Esophagus muscularis mucosa (tissue), 4 donors: Measurements from ENCODE around the gene TRPM7. TPM values are rescaled to one million over a fixed set of nuclear protein-coding genes. Genes with fewer than 3 reads are reported as not detected.

Source experiments
- DNase-seq: peaks from one replicate; pipeline ENCODE4 v3.0.0-alpha.2; 2017; ENCODE audit errors: extremely low spot score
- H3K27ac ChIP-seq, 4 donors: fragments of 200-600 bp; sonication (generic); replicated peaks in 1 of 4; 1 replicate in 3 of 4; 2 replicates in 1 of 4; pipeline ENCODE4 v1.5.1; 2016 to 2019; ENCODE audit warnings: mild to moderate bottlenecking in 1 of 4
- H3K27me3 ChIP-seq, 4 donors: fragments of 200-600 bp; sonication (generic); one replicate each; pipeline versions ENCODE4 v1.5.1 to v1.6.0; 2016 to 2019
- H3K36me3 ChIP-seq, 4 donors: fragments of 200-600 bp; sonication (generic); one replicate each; pipeline ENCODE4 v1.5.1; 2016 to 2019
- H3K4me1 ChIP-seq, 4 donors: fragments of 200-600 bp; sonication (generic); one replicate each; pipeline ENCODE4 v1.5.1; 2016 to 2019
- H3K4me3 ChIP-seq, 4 donors: fragments of 200-600 bp; sonication (generic); 1 replicate in 2 of 4; 2 replicates in 2 of 4; pipeline ENCODE4 v1.5.1; 2016 to 2019; ENCODE audit warnings: mild to moderate bottlenecking in 4 of 4, moderate library complexity in 1 of 4
- H3K9me3 ChIP-seq, 4 donors: fragments of 200-600 bp; sonication (generic); 1 replicate in 3 of 4; 2 replicates in 1 of 4; pipeline ENCODE4 v1.5.1; 2016 to 2019
- CTCF ChIP-seq, 3 experiments: fragments of 200-600 bp in 2 of 3; fragments of 450-650 bp in 1 of 3; sonication (generic) in 2 of 3; IDR thresholded peaks; one replicate each; pipeline ENCODE4 v1.5.1; 2017 to 2019; ENCODE audit warnings: antibody characterized with exemption in 3 of 3, mild to moderate bottlenecking in 2 of 3, moderate library complexity in 1 of 3
- EP300 ChIP-seq: sonication (generic); formaldehyde crosslinking; IDR thresholded peaks from one replicate; pipeline ENCODE4 v1.6.1; 2017; ENCODE audit warnings: antibody characterized with exemption
- POLR2A ChIP-seq: fragments of 450-650 bp; IDR thresholded peaks from one replicate; pipeline ENCODE4 v1.6.1; 2017; ENCODE audit warnings: antibody characterized with exemption, moderate library complexity, mild to moderate bottlenecking, low read depth
- POLR2AphosphoS5 ChIP-seq, 2 donors: sonication (generic); formaldehyde crosslinking; IDR thresholded peaks; one replicate each; pipeline ENCODE4 v1.6.1; 2017; ENCODE audit warnings: antibody characterized with exemption in 2 of 2
- WGBS: methylation state at CpG from one replicate; pipeline ENCODE4 v1.1.5; 2018; 5-methylcytosine and 5-hydroxymethylcytosine counted together
- intact Hi-C: fragments of 100-400 bp; cut with DNase I; formaldehyde crosslinking; loops from one replicate; pipeline ENCODE4 v1.15.1; 2023
- total RNA-seq, 4 donors: library from RNA; depleted of rRNA; stranded (reverse); fragments of >200 nt; gene quantifications; one replicate each; pipeline versions ENCODE4 v1.1.0 to v1.2.1, GENCODE V29; 2016

The TRPM7 gene
- 10 to 100 TPM; 27.9 to 39.9 (median 33.9) TPM for total RNA-seq

GRCh38 chr15:50686469-50687301 is at the start of gene TRPM7:
TSS of gene TRPM7 (minus strand) at chr15:50686797. CDS start at chr15:50686533, 264 bp downstream.
- TF ChIP-seq EP300 (no peak), CTCF (IDR thresholded peaks at IDR 0.05) (peak in 1 of 3 experiments; percentile 21), POLR2AphosphoS5 (IDR thresholded peaks at IDR 0.05) (peak; percentile 72 to 88), POLR2A (peak; percentile 41)
- Histone ChIP-seq H3K9me3 (no peaks in the 10 kb centered on the region), H3K27me3 (no peaks in the 10 kb centered on the region), H3K4me3 (peak within 1 kb of the TSS; percentile 58 to 95 (median 84)), H3K36me3 (peaks cover 0 to 21% (median 9%) of the 10 kb centered on the region in 4 donors), H3K27ac (peak within 1 kb of the TSS; percentile 86 to 97 (median 96)), H3K4me1 (peaks cover 27 to 46% (median 43%) of the 10 kb centered on the region in 4 donors)
- under 1% methylated on average over 28 of the region's 80 CpGs for WGBS
- peak; percentile 96 for DNase-seq
- intact Hi-C loops = loop anchor here (5.0 kb wide), 1 partner anchor 81 kb away; the partner anchor contains the start of gene SPPL2A

- TF ChIP-seq EP300 (no peak), POLR2A (no peak), CTCF (IDR thresholded peaks at IDR 0.05) (no peak), POLR2AphosphoS5 (IDR thresholded peaks at IDR 0.05) (no peak)
- H3K36me3 ChIP-seq = peaks cover 43 to 98% (median 81%) of the 10 kb centered on the region in 4 donors
- DNase-seq = no peak
- no peak overlapping the region for H3K27ac ChIP-seq
- H3K27me3 ChIP-seq = no peaks in the 10 kb centered on the region
- no peaks in the 10 kb centered on the region for H3K4me1 ChIP-seq
- H3K4me3 ChIP-seq = no peak overlapping the region
- H3K9me3 ChIP-seq = no peaks in the 10 kb centered on the region
- 78% methylated on average over 4 of the region's 4 CpGs for WGBS
- intact Hi-C loops = no loop called here
These were observed 48.6 kb upstream of the TRPM7 start for GRCh38 chr15:50735156-50735555.

GRCh38 chr15:50726315-50726714 is 39.7 kb upstream of the TRPM7 start:
- DNase-seq = no peak
- H3K27ac ChIP-seq = no peak overlapping the region
- TF ChIP-seq EP300 (no peak), POLR2A (no peak), POLR2AphosphoS5 (IDR thresholded peaks at IDR 0.05) (no peak), CTCF (IDR thresholded peaks at IDR 0.05) (no peak)
- H3K36me3 ChIP-seq = peaks cover 28 to 92% (median 73%) of the 10 kb centered on the region in 4 donors
- H3K4me1 ChIP-seq = no peaks in the 10 kb centered on the region
- intact Hi-C loops = no loop called here
- no peaks in the 10 kb centered on the region for H3K27me3 ChIP-seq
- H3K4me3 ChIP-seq = no peak overlapping the region
- H3K9me3 ChIP-seq = no peaks in the 10 kb centered on the region
- WGBS = 100% methylated on average over 1 of the region's 1 CpG

- Histone ChIP-seq H3K4me1 (no peaks in the 10 kb centered on the region), H3K36me3 (peaks cover 40 to 81% (median 62%) of the 10 kb centered on the region in 4 donors), H3K4me3 (no peak overlapping the region), H3K27ac (no peak overlapping the region), H3K9me3 (no peaks in the 10 kb centered on the region), H3K27me3 (no peaks in the 10 kb centered on the region)
- TF ChIP-seq EP300 = no peak
- no peak for TF ChIP-seq CTCF (IDR thresholded peaks at IDR 0.05)
- TF ChIP-seq POLR2A = no peak
- DNase-seq = no peak
- WGBS = 100% methylated on average over 1 of the region's 1 CpG
- intact Hi-C loops = no loop called here
These were observed 32.1 kb upstream of the TRPM7 start for GRCh38 chr15:50718700-50719125.
